NB4 (cell line): ENCODE data around the gene AFF1.

Source experiments
- DNase-seq: peaks from one replicate; pipeline ENCODE4 v3.0.0; 2010; ENCODE audit warnings: low read depth
- H3K4me3 ChIP-seq: one replicate; pipeline ENCODE4 v1.5.1; 2011; ENCODE audit warnings: mild to moderate bottlenecking, low read depth, low read length, moderate library complexity
- MYC ChIP-seq: IDR thresholded peaks from 2 replicates; pipeline ENCODE4 v1.6.1; 2011; ENCODE audit warnings: low read depth, low read length
- POLR2A ChIP-seq: IDR thresholded peaks from 2 replicates; pipeline ENCODE4 v1.6.1; 2011; ENCODE audit warnings: mild to moderate bottlenecking; ENCODE audit not compliant: insufficient read length; ENCODE audit errors: extremely low read depth
- TF ChIP-seq, protein P1 (sequence below): IDR thresholded peaks from 2 replicates; pipeline ENCODE4 v1.6.1; 2011; ENCODE audit warnings: low read depth, low read length
- TF ChIP-seq, protein P2 (sequence below): IDR thresholded peaks from one replicate; pipeline ENCODE4 v1.5.1; 2012; ENCODE audit warnings: low read depth, low read length

AFF1 gene

DNA sequence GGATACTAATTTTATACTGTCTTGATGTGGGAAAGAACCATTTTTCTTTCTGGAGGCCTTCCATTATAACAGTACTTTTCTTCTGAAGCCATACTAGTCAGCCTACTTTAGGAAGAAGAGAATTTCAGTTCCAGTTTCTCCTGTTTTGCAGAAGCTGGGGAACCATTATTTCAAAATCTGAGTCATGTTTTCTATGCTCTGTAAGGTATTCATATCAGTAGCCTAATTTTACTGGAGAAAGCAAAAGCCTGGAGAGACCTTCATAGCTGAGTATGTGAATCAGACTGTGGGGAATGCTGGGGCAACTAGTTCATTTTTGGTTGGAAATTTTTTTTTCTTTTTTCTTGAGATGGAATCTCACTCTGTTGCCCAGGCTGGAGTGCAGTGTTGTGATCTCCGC lies 22.4 kb downstream of the AFF1 start:
- no peak overlapping the region for H3K4me3 ChIP-seq
- TF ChIP-seq POLR2A (no peak), MYC (no peak)
- TF ChIP-seq, protein P1, sequence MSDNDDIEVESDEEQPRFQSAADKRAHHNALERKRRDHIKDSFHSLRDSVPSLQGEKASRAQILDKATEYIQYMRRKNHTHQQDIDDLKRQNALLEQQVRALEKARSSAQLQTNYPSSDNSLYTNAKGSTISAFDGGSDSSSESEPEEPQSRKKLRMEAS, result no peak
- TF ChIP-seq, protein P2, sequence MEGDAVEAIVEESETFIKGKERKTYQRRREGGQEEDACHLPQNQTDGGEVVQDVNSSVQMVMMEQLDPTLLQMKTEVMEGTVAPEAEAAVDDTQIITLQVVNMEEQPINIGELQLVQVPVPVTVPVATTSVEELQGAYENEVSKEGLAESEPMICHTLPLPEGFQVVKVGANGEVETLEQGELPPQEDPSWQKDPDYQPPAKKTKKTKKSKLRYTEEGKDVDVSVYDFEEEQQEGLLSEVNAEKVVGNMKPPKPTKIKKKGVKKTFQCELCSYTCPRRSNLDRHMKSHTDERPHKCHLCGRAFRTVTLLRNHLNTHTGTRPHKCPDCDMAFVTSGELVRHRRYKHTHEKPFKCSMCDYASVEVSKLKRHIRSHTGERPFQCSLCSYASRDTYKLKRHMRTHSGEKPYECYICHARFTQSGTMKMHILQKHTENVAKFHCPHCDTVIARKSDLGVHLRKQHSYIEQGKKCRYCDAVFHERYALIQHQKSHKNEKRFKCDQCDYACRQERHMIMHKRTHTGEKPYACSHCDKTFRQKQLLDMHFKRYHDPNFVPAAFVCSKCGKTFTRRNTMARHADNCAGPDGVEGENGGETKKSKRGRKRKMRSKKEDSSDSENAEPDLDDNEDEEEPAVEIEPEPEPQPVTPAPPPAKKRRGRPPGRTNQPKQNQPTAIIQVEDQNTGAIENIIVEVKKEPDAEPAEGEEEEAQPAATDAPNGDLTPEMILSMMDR, result no peak
- peak; percentile 39 for DNase-seq

DNA sequence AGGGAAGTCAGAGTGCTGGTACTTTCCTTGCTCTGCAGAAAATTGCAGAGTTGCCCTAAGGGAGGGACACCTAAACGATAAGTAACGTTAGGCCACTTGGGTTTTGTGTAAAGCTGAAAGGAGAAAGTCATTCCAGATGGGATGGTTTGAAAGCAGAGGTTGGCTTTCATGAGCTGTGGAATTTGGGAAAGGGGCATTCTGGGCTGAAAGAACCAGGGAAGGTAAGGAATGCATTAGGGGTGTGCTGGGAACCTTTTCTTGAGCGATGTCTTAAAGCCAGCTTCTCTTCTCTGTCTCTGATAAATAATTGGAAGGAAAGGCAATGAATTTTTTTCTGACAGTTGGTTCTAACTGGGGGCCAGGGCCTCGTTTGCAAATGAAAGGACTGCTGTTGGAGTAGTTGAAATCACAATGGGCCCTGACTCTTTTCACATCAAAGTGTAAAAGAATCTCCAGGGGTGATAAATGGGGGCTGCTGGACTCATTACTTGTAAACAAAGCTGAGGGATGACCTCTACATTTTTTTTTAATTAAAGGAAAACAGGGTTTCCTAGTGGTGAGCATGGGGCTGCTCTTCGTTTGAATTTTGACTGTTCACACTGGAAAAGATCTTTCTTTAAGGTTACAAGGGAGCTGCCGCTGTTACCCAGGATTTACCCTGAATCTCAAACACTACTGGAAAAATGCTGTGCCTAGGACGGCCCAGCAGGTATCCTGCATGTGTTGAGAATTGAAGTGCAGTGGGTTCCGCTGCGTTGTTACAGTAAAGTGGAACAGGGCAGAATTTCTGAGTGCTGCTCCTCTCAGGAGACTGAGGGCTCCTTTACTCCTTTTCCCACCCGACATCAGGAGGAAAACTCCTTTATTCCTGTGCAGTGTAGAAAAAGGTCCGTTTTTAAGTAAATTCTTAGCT lies 25.0 kb downstream of the AFF1 start:
- H3K4me3 ChIP-seq, result no peak overlapping the region
- peak; percentile 37 for DNase-seq
- TF ChIP-seq, protein P1, result no peak
- TF ChIP-seq, protein P2, result no peak
- TF ChIP-seq POLR2A (no peak), MYC (no peak)

DNA sequence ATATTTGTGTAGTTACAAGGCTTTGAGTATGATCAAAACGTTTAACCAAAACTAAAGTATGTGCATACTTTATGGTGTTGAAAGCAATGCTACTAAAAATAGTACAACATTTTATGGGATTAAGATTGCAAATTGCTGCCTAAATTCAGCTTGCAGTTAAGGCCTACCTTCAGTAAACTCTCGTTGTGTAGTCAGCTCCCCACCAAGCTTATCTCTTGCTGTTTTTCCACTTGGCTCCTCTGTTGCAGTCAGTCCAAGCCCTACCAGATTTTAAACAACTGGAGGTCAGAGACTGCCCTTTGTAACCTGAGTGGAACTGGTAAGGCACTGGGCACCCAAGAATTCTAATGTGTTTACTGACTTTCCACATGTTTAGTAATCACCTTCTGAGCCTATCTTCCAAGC lies 25.7 kb downstream of the AFF1 start:
- TF ChIP-seq POLR2A, result no peak
- TF ChIP-seq, protein P1, result no peak
- TF ChIP-seq, protein P2, result no peak
- no peak for TF ChIP-seq MYC
- peak overlapping the region; percentile 48 for H3K4me3 ChIP-seq
- peak; percentile 30 for DNase-seq

DNA sequence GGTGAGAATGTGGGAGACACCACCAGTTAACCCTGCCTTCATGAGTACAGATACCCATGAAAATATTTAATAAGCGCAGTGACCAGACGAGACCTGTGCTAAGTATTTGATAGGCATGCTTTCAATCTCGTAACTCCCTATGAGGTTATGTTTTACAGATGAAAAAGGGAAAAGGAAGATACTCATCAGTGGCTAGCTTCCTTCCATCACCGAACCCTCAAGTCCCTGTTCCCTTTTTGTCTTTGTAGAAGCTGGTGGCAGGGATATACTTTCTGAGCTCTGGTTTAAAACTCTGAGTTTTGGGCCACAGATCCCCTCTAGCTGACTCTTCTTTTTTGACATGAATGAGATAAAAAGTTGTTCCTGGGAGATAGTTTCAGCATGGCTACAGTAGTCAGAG lies 26.3 kb downstream of the AFF1 start:
- peak; percentile 74 for DNase-seq
- 0 out of 2 replicates have a peak, but pooled peaks have one; percentile 8 for TF ChIP-seq MYC
- TF ChIP-seq, protein P1, result no peak; the same call in 1 of the 2 replicates
- peak overlapping the region; percentile 48 for H3K4me3 ChIP-seq

DNA sequence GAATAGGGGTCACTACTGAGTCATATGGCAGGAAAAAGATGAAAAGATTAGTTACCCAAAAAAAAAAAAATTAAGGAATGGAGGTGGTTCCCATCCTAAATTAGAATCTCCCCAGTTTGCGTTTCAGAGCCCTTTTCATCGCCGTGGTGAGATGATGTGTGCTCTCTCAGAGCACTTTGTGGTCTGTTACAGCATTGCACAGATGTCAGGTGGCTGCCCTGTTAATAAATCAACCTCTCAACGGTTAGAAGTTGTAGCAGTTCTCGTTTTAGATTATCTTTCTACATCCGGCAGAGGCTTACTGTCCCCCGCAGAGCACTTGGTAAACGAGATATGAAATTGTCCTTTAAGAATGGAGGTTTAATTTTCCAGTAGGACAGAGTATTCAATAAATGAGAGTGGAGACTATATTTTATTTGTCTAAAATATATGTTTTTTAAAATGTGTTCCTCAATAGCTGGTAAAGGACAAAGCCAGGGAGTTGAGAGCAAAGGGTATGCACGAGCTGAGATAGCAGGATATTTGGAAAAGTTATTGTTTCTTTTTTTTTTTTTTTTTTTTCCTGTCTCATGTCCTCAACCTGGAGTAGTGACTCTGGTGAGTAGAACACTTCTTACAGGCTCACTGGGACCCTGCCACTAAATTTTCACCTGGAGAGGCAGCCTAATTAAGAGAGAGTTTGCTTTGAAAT lies 26.9 kb downstream of the AFF1 start:
- TF ChIP-seq MYC, result peak; percentile 72
- no peak for TF ChIP-seq POLR2A
- TF ChIP-seq, protein P1, result peak; percentile 60
- TF ChIP-seq, protein P2, result no peak
- peak overlapping the region; percentile 48 for H3K4me3 ChIP-seq
- DNase-seq, result peak; percentile 92

DNA sequence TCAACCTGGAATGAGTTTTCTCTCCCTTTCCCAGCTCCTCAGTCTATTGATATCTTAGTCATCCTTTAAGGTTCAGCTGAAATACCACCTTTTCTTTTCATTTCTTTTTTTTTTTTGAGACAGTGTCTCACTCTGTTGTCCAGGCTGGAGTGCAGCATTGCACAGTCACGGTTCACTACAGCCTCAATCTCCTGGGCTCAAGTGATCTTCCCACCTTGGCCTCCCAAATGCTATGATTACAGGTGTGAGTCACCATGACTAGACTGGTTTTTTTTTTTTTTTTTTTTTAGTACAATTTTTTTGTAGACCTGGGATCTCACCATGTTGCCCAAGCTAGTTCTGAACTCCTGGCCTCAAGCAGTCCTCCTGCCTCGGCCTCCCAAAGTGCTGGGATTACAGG lies 28.9 kb downstream of the AFF1 start:
- DNase-seq, result no peak
- no peak overlapping the region for H3K4me3 ChIP-seq
- TF ChIP-seq, protein P1, result no peak
- TF ChIP-seq POLR2A, result no peak
- TF ChIP-seq MYC, result no peak
- TF ChIP-seq, protein P2, result no peak
